NCI-H2081 treated with DMSO at 0.1 percent for 48 hours (cell line): Measurements from ENCODE around the gene CEP350.

Source experiments
- DNase-seq: peaks from one replicate; lab custom pipeline; 2025; lab: John Stamatoyannopoulos, UW

Gene CEP350

DNA sequence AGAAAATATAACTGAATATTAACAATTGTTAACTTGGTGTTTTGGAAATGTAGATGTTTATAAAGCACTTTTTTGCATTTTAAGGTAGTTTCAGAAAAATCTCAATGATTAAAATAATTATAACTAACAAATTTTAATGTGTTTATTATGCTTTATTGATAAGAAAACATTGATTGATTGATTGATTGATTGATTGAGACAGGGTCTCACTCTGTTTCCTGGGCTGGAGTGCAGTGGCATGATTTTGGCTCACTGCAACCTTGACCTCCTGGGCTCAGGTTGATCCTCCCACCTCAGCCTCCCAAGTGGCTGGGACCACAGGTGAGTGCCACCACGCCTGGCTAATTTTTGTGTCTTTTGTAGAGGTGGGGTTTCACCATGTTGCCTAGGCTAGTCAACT, 106.4 kb downstream of the CEP350 start:
- no peak for DNase-seq

DNA sequence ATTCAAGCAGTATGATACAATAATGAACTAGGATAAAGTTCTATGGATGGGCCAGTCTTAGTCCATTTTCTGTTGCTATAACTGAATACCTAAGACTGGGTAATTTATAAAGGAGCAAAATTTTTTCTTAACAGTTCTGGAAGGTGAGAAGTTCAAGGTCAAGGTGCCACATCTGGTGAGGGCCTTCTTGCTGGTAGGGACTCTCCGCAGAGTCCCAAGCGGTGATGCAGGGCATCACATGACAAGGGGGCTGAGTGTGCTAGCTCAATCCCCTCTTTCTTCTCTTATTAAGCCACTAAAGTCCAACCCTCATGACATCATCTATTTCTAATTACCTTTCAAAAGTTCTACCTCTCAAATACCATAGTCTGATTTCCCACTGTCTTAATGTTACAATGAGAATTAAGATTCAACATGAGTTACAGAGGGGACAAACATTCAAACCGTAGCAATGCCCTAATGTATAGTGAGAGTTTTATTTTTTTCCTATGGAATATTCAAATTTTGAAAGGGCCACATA, 107.9 kb downstream of the CEP350 start:
- DNase-seq, result no peak

DNA sequence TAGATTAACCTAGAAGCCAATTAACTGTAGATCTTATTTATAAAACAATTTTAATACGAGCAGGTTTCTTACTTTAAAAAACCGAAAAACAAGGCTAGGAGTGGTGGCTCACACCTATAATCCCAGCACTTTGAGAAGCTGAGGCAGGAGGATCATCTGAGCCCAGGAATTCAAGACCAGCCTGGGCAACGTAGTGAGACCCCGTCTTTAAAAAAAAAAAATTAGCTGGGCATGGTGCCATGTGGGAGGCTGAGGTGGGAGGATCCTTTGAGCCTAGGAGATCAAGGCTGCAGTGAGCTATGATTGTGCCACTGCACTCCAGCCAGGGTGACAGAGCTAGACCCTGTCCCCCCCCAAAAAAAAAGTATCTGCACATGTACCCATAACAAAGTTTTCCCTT, 110.8 kb downstream of the CEP350 start:
- no peak for DNase-seq

DNA sequence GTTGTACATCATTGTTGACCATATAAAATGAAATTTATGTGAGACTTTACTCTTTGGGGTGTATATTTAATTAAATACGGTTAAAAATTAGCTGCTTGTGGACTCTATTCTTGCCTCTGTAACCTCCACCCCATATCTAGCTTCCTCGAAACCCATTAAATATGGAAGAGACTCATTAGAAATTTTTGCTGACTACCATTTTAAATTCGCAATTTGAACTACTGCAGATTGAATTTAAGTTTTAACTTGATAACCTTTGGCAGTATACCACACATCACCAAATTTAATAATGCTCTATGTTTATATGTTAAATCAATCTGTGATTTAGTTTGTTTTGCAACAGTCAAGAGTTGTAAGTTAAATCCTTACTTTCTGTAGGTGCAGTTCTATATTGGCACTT, 111.5 kb downstream of the CEP350 start:
- no peak for DNase-seq

DNA sequence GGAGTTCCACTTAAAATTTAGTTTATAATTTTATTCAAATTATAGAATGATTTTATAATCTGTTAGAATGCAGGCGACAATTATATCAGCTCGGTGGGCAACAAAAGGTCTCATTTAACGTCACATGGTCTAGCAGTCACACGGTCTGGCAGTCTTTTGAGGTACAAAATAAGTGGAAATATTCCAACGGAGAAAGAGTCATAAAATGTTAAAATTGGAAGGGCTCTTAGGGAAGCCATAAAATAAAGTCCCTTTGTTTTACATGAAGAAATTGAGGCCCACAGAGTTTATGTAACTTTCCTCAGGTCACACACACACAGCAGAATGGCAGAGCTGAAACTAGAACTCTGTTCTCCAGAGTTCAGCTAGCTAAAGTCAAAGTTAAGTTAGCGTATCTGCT, 115.7 kb downstream of the CEP350 start:
- no peak for DNase-seq

DNA sequence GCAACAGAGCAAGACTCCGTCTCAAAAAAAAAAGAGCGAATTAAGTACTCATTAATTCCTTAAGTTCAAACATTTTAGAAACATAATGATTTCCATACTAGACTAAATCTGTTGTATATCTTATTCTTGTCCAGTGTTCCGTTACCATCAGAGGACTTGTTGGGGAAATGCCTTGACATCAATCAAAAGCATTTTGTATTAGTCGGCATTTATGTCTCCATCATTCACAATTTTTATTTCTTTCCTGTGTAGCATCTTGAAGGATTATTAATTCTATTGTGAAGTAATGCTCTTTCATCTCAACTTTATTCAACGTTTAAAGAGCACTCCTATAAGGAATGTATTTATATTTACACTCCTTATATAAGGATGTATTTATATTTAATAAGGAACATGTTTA, 117.1 kb downstream of the CEP350 start:
- no peak for DNase-seq

DNA sequence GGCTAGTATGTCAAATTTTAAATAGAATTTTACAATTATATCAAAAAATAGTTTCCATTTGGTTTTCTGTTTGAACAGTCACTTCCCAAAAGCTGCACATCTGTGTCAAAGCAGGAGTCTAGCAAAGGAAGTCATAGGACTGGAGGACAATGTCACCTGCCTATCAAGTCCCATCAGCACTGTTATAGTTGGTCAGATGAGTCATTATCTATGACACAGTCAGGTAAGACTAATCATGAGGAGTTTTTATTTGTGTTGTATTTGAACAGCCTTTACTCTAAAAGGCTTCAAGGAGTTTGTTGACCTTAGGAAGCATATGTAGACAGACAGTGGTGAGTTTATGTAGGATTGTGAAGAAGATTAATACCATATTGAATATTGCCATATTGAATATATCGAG, 125.8 kb downstream of the CEP350 start:
- no peak for DNase-seq

DNA sequence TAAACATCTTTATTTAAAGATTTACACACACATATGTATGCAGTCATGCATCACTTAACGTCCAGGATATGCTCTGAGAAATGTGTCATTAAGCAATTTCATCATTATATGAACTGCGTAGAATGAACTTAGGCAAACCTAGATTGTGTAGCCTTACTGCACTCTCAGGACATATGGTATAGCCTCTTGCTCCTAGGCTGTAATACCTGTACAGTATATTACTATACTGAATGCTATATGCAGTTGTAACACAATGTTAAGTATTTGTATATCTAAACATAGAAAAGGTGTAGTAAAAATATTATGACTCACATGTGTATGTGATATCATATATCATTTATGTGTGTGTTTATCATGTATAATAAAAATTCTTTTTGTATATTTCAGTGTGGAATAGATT, 126.9 kb downstream of the CEP350 start:
- DNase-seq, result no peak

DNA sequence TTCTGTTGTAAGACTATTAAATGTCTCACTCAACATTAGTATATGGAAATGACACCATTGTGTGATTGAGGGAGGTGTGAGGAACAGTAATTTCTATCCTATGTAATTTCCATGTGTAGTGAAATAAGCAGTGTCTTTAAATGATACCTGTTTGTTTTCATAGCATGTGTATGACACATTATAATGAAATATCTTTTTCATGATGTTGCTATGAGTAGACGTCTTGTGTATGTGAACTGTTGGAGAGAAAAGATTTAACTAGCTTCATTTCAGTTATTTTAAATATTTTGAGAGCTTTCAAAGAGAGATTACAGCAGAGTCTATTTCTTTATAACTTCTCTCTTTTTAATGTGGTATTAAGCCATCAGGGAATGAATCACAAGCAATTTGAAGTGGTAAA, 128.6 kb downstream of the CEP350 start:
- DNase-seq, result no peak

DNA sequence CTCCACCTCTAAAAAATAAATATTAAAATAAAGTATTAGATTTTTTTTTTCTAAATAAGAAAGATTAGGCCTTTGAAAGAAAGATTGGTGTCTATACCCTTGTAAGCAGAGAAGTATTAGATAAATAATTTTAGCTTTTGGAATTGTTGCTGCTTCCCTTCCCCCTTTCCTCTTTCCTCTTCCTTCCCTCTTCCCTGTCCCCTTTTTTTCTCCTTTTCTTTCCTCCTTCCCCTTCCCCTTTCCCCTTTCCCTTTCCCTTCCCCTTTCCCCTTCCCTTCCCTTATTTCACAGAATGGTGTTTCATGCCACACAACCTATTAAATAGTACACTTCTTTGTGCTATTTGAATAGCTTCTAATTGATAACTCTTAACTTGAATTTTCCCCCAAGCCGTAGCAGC, 130.3 kb downstream of the CEP350 start:
- no peak for DNase-seq

DNA sequence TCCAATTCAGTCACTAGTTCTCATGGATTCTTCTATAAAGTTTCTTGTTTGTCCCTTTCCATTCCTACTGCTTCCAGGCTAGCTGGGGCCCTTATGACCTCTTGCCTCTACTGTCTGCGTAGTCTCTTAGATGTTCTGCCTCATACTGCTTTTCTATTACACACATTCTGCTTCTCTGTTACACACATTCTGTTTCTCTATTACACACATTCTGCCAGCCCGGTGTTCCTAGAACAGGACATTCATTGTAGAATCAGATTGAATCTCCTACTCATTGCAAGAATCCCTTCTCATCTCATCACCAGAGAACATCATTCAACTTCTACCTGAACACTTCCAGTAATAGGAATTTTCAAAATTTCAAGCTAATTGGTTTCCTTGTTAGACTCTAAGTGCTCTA, 130.7 kb downstream of the CEP350 start:
- DNase-seq, result no peak

DNA sequence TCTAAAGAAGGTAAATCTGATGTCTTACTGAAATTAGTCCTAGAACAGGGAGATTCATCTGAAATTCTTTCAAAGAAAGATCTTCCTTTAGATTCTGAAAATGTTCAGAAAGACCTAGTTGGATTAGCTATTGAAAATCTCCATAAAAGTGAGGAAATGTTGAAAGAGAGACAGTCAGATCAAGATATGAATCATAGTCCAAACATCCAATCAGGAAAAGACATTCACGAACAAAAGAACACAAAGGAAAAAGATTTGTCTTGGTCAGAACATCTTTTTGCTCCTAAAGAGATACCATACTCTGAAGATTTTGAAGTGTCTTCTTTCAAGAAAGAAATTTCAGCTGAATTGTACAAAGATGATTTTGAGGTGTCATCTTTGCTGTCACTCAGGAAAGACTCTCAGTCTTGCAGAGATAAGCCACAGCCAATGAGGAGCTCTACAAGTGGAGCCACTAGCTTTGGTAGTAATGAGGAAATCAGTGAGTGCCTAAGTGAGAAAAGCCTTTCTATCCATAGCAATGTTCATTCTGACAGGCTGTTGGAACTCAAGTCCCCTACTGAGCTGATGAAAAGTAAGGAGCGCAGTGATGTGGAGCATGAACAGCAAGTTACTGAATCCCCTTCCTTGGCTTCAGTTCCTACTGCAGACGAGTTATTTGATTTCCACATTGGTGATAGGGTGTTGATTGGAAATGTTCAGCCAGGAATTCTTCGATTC, 138.5 kb downstream of the CEP350 start:
- DNase-seq, result no peak

DNA sequence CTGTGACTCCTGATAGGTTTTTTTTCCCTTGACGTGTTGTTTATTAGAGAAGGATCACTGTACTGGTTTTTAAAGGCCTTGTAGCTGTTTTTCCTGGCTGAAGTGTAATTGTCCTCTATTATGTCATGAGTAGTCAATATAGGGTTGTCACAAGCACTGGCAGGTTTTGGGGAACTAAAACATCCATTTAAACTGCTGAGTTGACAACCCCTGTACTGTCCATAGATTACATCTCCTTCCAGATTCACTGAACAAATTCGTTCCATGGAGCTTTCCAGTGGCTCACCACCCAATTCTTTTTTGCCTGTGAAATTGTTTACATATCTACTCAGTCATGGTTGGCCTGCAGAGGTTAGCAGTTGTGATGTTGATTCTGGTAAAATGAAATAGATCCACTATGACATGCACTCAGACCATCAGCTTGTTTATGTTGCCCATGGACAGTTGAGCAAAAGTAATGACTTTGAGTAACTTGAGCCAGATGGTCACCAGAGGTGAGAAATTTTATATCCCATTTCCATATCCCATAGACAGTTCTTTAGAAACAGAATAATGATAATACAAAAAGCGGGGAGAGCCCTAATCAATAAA, 140.2 kb downstream of the CEP350 start:
- DNase-seq, result no peak

DNA sequence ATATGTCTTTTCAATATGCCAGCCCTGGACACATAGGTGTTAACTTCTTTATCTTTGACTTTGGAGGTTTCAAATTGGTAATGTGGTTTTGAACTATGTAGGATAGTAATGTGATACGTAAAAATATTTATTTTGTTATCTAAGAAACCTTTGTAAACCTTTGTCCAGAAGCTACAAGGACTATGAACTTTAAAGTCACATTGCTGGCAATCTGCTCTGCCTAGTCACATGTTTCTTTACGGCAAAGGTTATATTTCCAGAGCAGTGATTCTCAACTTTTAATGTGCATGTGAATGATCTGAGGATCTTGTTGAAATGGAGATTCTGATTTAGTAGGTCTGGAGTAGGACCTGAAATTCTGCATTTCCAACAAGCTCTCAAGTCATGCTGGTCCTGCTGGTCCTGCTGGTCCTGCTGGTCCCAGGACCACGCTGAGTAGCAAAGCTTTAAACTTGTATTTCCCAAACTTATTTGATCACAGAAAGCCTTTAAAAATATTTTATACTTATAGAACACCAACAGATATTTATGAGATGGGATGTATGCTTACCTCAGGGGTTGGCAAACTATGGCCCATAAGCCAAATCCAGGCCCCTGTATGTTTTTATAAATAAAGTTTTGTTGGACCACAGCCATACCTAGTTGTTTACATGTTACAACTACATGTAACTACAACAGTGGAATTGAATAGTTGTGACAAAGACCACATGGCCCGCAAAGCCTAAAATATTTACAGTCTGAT, 142.1 kb downstream of the CEP350 start:
- DNase-seq, result no peak

DNA sequence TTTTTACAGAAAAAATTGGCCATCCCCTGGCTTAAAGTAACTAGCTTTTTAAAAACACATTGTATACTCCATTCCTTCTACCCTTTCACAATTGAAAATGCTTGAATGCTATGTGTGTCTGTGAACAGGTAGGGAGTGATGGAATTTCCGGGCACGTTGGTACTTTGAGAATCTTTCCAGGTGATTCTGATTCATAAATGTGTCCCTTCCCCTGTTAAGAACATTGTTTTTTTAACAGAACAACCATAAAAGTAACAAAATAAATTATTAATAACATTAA, 142.7 kb downstream of the CEP350 start:
- no peak for DNase-seq

DNA sequence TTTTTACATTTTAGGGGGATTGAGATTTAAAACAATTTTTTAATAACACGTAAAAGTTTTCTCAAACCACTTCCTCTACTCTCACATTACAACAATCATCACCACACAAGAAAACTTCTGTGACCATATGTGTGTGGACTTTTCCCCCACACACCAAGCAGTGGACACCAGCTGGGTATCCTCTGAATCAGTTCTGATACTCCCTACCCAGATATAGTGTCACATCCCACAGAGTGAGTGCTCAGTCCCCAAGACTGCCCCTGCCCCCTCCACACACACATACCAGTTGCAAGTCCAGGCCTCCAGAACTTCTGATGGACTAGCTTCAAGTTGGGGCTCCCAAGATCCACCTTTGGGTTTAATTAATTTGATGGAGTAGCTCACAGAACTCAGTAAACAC, 146.8 kb downstream of the CEP350 start:
- DNase-seq, result no peak

DNA sequence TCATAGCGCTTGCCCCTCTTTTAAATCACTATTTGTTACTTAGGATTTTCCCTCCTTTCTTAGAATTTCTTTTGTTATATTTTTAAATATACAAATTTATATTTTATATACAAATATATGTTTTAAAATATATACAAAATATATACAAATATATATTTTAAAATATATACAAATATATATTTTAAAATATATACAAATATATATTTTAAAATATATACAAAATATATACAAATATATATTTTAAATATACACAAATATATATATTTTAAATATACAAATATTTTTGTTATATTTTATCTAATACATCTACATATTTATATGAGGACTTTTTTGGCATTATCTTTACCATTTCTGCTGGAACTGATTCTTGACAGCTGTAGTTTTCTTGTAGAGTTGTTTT, 149.2 kb downstream of the CEP350 start:
- DNase-seq, result no peak

DNA sequence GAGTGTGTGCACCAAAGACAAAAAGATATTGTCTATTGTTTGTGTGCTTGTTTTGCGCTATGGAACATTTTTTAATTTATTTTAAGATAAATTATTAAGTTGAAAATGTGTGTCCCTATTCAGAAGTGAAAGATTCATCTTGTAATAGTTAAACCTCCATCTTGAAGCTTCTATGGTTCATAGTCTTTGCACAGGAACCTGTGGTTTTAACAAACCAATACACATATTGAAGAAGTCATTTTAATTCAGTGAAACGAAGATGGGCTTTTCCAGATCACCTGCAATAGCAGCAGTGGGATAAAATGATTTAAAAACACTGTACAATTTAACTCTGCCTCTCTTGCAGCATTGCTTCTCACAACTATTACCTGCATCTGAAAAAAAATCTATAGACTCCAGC, 157.5 kb downstream of the CEP350 start:
- DNase-seq, result no peak

DNA sequence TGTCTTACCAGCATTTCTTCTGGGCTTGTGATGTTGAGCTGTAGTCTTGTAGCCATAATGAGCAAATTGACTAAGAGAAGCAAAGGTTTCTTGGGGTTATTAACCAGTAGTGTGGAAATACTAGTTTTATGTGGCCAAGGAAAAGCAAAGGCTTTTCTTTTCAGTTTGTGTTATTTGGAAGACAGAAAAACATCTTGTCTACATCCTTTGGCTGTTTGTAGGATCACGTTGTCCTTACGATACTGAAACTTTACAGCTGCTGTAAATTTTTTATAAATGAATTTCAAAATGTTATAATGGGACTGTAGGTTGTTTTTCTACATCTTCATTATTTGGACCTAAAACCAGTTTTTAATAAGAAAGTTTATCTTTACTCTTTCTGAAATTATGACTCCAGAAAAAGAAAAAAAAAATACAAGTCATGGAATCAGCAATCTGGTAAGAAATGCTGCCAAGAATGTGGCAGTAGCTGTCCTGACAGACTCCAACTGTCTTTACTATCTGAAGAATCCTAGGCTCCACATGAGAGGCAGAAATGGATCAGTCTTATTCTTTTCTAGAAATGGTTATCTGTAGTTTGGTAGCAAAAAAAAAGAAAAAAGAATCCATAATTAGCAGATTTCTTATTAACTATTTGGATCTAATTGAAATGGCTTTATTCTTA, 158.5 kb downstream of the CEP350 start:
- DNase-seq, result no peak

DNA sequence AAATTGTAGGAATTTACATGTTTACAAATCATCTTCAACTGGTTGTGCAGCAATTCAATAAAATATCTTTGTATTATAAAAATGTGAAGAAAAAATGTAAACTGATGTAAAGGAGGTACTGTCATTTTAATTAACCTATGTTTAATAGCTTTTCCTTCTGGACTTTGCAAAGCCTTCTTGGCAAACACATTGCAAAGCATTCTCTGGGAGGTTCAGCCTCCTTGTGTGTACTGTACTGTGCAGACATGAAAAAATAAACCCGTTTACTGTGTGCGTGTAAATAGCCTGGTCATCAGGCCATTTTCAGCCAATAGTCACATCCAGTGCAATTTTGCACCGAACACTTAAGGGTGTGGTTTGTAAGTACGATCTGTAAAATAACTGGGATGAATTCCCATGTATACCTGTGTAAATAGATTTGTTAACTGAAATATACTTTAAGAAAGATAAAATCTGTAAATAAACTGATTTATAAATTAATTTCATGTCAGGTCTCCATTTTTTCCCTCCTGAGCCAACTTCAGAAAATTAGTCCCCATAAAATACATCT, 159.9 kb downstream of the CEP350 start:
- no peak for DNase-seq

DNA sequence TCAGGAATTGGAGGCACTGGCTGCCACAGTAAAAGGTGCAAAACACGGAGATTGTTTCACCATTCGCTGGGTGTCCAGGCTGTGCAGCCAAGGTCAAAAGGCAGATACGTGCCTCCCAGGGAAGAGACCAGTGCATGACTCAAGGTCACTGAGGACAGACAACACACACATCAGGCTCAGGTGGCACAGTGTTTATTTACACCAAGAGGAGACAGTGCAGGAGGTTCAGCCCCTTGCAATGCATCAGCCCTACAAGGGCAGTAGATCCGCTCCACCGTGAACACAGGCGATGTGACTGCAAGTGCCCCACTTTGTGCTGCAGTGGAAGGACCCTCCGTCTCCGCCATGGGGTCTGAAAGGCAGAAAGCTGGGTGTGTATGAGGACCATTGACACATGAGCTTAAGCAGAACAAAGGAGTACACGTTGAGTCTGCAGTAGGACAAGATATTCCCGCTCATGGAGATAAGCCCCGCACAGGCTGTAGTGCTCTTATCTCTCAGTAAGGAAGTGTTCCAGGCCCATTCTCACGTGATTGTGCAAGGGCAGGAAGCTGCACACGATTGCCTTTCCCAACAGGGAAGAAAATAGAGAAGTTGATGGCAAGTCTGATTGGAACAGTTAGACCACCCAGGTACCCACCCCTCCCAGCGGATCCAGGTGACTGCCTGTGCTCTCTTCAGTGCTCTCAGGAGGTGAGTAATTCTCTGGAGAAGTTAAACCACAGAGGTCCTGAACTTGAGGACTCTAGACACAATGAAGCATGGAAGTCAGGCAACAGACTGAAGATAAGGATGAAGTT, 162.6 kb downstream of the CEP350 start:
- no peak for DNase-seq

DNA sequence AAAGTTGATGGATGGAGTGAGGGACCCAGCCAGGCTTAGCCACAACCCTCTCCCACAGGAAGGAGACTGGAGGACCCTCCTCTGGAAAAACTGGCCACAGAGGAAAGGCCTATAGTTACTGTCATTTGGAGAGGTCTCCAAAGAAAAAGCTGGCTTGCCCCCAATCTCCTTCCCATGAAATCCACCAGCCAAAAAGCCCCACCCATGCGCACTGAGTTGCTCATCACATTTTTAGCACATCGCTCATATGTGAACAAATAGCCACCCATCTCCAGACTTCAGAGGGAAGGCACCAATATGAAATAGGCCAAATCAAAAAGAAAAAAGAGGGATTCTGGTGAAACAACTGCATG, 163.1 kb downstream of the CEP350 start:
- no peak for DNase-seq
